ENCODE measurements around the gene ERGIC1.
A peak's percentile ranks its signal among the peaks of the same experiment; 100 is the strongest.
"Not testable (repeated sequence)": the region's sequence is repeated elsewhere in the genome, so short reads cannot be mapped to it uniquely, and the experiment has no call there.

The ERGIC1 gene

DNA sequence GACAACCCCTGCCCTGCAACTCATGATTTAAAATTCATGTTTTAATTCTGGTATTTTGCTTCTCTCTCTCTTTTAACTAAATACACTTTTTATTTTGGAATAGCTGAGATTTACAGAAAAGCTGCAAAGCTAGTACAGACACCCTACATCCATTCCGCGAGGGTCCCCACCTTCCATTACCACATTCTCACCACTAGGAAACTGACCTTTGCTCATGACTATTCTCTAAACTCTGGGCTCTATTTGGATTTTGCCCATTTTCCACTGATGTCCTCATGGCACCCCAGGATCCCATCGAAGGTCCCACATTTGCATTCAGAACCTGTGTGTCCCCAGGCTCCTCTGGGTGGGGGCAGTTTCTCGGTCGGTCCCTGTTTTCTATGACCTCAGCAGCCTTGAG lies 11.5 kb downstream of the ERGIC1 start:
- no peak for DNase-seq (ENCODE audit: low read depth)
- no peak overlapping the region for H3K4me3 ChIP-seq (ENCODE audit: low read depth, low read length)
- in situ Hi-C loops (cut with HindIII; ENCODE audit: low sequenced_read_pairs): no loop called here
- TF ChIP-seq, protein P1, sequence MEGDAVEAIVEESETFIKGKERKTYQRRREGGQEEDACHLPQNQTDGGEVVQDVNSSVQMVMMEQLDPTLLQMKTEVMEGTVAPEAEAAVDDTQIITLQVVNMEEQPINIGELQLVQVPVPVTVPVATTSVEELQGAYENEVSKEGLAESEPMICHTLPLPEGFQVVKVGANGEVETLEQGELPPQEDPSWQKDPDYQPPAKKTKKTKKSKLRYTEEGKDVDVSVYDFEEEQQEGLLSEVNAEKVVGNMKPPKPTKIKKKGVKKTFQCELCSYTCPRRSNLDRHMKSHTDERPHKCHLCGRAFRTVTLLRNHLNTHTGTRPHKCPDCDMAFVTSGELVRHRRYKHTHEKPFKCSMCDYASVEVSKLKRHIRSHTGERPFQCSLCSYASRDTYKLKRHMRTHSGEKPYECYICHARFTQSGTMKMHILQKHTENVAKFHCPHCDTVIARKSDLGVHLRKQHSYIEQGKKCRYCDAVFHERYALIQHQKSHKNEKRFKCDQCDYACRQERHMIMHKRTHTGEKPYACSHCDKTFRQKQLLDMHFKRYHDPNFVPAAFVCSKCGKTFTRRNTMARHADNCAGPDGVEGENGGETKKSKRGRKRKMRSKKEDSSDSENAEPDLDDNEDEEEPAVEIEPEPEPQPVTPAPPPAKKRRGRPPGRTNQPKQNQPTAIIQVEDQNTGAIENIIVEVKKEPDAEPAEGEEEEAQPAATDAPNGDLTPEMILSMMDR (IDR thresholded peaks at IDR 0.05; ENCODE audit: low read depth, low read length, missing control alignments): peak; percentile 31

DNA sequence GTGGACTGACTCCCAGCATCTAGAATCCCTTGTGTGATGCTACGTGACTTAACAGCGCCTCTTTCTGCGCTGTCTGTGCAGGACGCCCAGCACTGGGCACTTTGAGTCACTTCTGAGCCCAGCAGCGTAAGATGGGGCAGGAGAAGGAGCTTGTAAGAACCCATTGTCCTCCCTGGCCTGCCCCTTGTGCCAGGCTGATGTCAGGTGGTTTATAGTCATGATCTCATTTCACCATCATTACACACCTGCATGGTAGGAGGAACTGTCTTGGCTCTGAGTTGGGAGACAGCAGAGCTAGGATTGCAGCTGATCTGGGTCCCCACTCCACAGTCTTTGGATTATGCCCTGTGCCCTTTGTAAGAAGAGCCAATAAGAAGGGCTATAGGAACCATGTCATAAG lies 12.2 kb downstream of the ERGIC1 start:
- TF ChIP-seq, protein P1 (IDR thresholded peaks at IDR 0.05; ENCODE audit: low read depth, low read length, missing control alignments): no peak
- in situ Hi-C loops (cut with HindIII; ENCODE audit: low sequenced_read_pairs): no loop called here
- no peak for DNase-seq (ENCODE audit: low read depth)
- H3K4me3 ChIP-seq (ENCODE audit: low read depth, low read length): no peak overlapping the region

- TF ChIP-seq, protein P1 (IDR thresholded peaks at IDR 0.05; ENCODE audit: low read depth, low read length, missing control alignments): no peak
- no peak overlapping the region for H3K4me3 ChIP-seq (ENCODE audit: low read depth, low read length)
- DNase-seq (ENCODE audit: low read depth): no peak
- in situ Hi-C loops (cut with HindIII; ENCODE audit: low sequenced_read_pairs): no loop called here
Measured at GRCh38 chr5:172846677-172847076, 12.6 kb downstream of the ERGIC1 start.

- DNase-seq (ENCODE audit: low read depth); H3K4me3 ChIP-seq (ENCODE audit: low read depth, low read length); in situ Hi-C loops (cut with HindIII; ENCODE audit: low sequenced_read_pairs): not testable (repeated sequence)
Measured at GRCh38 chr5:172847584-172847983, 13.5 kb downstream of the ERGIC1 start.

DNA sequence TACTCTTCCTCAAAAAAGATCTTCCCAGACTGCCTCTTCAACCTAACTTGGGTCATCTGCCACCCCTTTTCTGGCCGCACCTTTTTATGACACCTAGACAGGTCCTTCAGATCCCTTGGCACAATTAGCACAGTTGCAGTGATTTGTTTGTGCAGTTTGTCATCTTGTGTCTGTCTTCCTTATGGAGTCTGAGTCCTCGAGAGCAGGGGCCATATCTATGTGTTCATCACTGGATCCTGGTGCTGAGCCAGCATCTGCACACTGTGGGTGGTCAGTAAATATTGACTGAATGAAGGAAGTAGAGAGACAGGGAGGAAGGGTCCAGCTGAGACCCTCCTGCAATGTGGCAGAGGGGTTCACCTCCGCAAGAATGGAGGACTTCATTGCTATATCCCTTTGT lies 14.4 kb downstream of the ERGIC1 start:
- TF ChIP-seq, protein P1 (IDR thresholded peaks at IDR 0.05; ENCODE audit: low read depth, low read length, missing control alignments): no peak
- DNase-seq (ENCODE audit: low read depth): no peak
- in situ Hi-C loops (cut with HindIII; ENCODE audit: low sequenced_read_pairs): no loop called here

DNA sequence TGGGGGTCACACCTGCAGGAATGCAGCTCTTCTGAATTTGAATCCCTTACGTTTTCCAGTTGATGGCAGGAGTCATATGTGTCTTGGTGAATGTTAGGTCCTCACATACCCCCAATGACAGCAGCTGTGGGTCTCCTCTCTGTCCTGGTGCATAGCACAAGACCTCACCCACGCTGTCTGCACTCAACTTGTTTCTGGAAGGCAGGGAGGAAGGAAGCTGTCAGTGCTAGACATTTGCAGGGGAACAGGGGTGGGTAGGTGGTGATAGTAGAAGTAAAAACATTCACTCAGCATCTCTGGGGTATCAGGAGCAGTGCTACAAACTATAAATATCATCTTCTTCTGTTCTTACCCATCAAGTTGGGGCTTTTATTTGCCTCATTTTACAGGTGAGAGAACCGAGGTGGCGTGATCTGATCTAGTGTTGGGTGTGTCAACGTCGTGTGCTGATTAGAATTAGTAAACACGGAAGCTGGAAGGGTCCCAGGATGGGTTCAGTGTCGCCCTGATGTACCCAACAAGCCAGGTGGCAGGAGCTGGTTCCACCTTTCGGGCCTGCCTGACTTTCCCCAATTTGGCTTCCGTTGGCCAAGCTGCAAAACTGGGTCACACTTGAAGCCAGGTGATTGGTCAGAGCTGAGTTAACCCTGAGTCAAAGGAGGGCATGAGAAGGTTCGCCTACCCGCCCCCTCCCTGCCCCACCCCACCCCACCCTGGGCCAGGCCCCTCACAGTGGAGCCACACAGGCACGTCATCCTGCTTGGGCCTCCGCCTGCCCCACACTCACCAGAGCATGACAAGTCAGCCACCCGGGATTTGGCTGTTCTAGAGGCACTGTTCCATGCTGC lies 15.8 kb downstream of the ERGIC1 start:
- TF ChIP-seq, protein P1 (IDR thresholded peaks at IDR 0.05; ENCODE audit: low read depth, low read length, missing control alignments): no peak
- no peak overlapping the region for H3K4me3 ChIP-seq (ENCODE audit: low read depth, low read length)
- in situ Hi-C loops (cut with HindIII; ENCODE audit: low sequenced_read_pairs): no loop called here
- no peak for DNase-seq (ENCODE audit: low read depth)

More for the DNA sequence above, 14.4 kb downstream of the ERGIC1 start:
- H3K4me3 ChIP-seq (ENCODE audit: low read depth, low read length): no peak overlapping the region

DNA sequence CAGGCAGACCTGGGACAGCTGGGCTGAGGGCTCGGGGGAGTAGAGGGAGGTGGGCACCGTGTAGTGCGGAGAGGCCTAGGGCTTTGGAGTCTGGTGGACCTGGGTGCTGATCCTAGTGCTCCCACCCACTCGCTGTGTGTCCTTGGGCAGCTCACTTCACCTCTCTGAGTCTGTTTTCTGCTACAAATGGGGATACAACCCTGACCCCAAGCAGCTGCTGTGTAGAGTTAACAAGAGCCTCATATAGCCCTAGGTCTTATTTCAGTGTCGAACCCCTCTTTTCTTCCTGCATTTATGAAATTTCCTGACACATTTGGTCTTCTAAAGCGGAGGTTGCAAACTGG lies 16.4 kb downstream of the ERGIC1 start:
- no peak for DNase-seq (ENCODE audit: low read depth)
- TF ChIP-seq, protein P1 (IDR thresholded peaks at IDR 0.05; ENCODE audit: low read depth, low read length, missing control alignments): no peak
- in situ Hi-C loops (cut with HindIII; ENCODE audit: low sequenced_read_pairs): no loop called here
- no peak overlapping the region for H3K4me3 ChIP-seq (ENCODE audit: low read depth, low read length)

- DNase-seq (ENCODE audit: low read depth); in situ Hi-C loops (cut with HindIII; ENCODE audit: low sequenced_read_pairs); H3K4me3 ChIP-seq (ENCODE audit: low read depth, low read length): not testable (repeated sequence)
Measured at GRCh38 chr5:172851254-172851653, 17.2 kb downstream of the ERGIC1 start.
